ENCODE data around the gene BBX.

Gene BBX

GRCh38 chr3:107699682-107700081 is 176.9 kb downstream of the BBX start:
- Histone ChIP-seq H3K27me3 (no peaks in the 10 kb centered on the region), H3K36me3 (no peaks in the 10 kb centered on the region), H3K9me3 (replicated peaks in 1 of 11) (peaks cover 0 to 4% (median 0%) of the 10 kb centered on the region in 11 experiments; a peak in 1 of 22 replicates), H3K9ac (no peak overlapping the region), H3K4me3 (no peak overlapping the region), H4K20me1 (peaks cover 0 to 4% (median 0%) of the 10 kb centered on the region in 11 experiments; a peak in 2 of 22 replicates), H3K4me2 (no peak overlapping the region), H3K4me1 (no peaks in the 10 kb centered on the region), H3K27ac (no peak overlapping the region)
- no peak for TF ChIP-seq Cebpa-rat (IDR thresholded peaks at IDR 0.05)

DNA sequence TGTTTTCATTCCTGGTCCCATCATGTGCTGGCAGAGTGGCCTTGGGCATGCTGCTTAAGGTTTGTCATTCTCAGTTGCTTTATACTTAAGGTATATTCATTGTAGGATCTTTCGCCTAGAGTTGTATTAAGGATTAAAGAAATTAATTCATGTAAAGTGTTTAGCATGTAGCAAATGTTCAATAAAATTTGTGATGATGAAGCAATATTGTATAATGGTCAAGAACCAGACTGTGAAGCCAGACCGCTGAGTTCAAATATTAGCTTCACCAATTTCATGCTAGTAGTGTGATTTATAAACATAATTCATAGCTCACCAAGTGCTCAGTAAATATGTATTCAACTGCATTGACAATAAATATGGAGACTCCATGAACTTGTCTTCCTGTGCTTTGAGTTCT is 178.5 kb downstream of the BBX start:
- H3K27ac ChIP-seq = no peak overlapping the region
- no peak overlapping the region for H3K4me3 ChIP-seq
- no peak for TF ChIP-seq Cebpa-rat (IDR thresholded peaks at IDR 0.05)
- H3K9ac ChIP-seq = no peak overlapping the region
- no peak overlapping the region for H3K4me2 ChIP-seq
- peaks cover 0 to 4% (median 0%) of the 10 kb centered on the region in 11 experiments; a peak in 3 of 22 replicates for H4K20me1 ChIP-seq
- H3K9me3 ChIP-seq (replicated peaks in 1 of 11) = no peaks in the 10 kb centered on the region; a peak in 1 of 22 replicates
- no peaks in the 10 kb centered on the region for H3K27me3 ChIP-seq
- no peaks in the 10 kb centered on the region for H3K4me1 ChIP-seq
- H3K36me3 ChIP-seq = no peaks in the 10 kb centered on the region

DNA sequence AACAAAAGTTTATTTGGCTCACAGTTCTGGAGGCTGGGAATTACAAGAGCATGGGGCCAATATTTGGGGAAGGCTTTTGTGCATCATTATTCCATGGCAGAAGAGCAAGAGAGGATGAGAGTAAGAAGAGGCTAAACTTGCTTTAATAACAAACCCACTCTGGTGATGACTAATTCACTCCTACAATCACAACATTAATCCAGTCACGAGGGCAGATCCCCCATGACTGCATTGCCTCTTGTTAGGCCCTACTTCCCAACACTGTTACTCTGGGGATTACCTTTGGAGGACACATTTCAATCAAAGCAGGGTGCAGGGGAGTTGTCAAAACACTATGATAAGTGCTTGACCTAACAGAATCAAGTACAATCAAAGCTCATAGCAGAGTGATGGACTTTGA is 181.7 kb downstream of the BBX start:
- Histone ChIP-seq H3K27me3 (no peaks in the 10 kb centered on the region), H3K27ac (no peak overlapping the region), H3K4me1 (no peaks in the 10 kb centered on the region), H3K9ac (no peak overlapping the region), H3K9me3 (replicated peaks in 1 of 11) (no peaks in the 10 kb centered on the region; a peak in 1 of 22 replicates), H3K4me3 (no peak overlapping the region), H4K20me1 (peaks cover 0 to 4% (median 0%) of the 10 kb centered on the region in 11 experiments; a peak in 3 of 22 replicates), H3K36me3 (no peaks in the 10 kb centered on the region; a peak in 2 of 22 replicates), H3K4me2 (no peak overlapping the region)
- no peak for TF ChIP-seq Cebpa-rat (IDR thresholded peaks at IDR 0.05)

- Histone ChIP-seq H4K20me1 (peaks cover 0 to 6% (median 0%) of the 10 kb centered on the region in 11 experiments; a peak in 3 of 22 replicates), H3K9ac (no peak overlapping the region), H3K27me3 (no peaks in the 10 kb centered on the region), H3K4me3 (no peak overlapping the region), H3K36me3 (peaks cover 0 to 5% (median 0%) of the 10 kb centered on the region in 11 experiments; a peak in 6 of 22 replicates), H3K27ac (no peak overlapping the region), H3K4me1 (no peaks in the 10 kb centered on the region), H3K4me2 (no peak overlapping the region), H3K9me3 (replicated peaks in 1 of 11) (no peaks in the 10 kb centered on the region; a peak in 1 of 22 replicates)
- TF ChIP-seq Cebpa-rat (IDR thresholded peaks at IDR 0.05) = no peak
These were observed 182.3 kb downstream of the BBX start for GRCh38 chr3:107705046-107705445.

GRCh38 chr3:107710851-107711250 is 188.1 kb downstream of the BBX start:
- Histone ChIP-seq H3K4me2 (no peak overlapping the region), H3K27ac (no peak overlapping the region), H3K27me3 (no peaks in the 10 kb centered on the region), H3K9me3 (replicated peaks in 1 of 11) (no peaks in the 10 kb centered on the region), H3K36me3 (peaks cover 14 to 59% (median 42%) of the 10 kb centered on the region in 11 experiments; a peak in 21 of 22 replicates), H3K9ac (no peak overlapping the region), H4K20me1 (peaks cover 0 to 6% (median 0%) of the 10 kb centered on the region in 11 experiments; a peak in 2 of 22 replicates), H3K4me3 (no peak overlapping the region), H3K4me1 (no peaks in the 10 kb centered on the region)
- no peak for TF ChIP-seq Cebpa-rat (IDR thresholded peaks at IDR 0.05)

- Histone ChIP-seq H3K27me3 (no peaks in the 10 kb centered on the region), H4K20me1 (no peaks in the 10 kb centered on the region; a peak in 1 of 22 replicates), H3K4me2 (no peak overlapping the region), H3K4me3 (no peak overlapping the region), H3K9me3 (replicated peaks in 1 of 11) (no peaks in the 10 kb centered on the region), H3K9ac (no peak overlapping the region), H3K36me3 (peaks cover 19 to 58% (median 44%) of the 10 kb centered on the region in 11 experiments), H3K4me1 (peaks cover 0 to 6% (median 0%) of the 10 kb centered on the region in 10 experiments; a peak in 2 of 20 replicates), H3K27ac (no peak overlapping the region)
- TF ChIP-seq Cebpa-rat (IDR thresholded peaks at IDR 0.05) = no peak
These were observed 194.0 kb downstream of the BBX start for GRCh38 chr3:107716734-107717133.

DNA sequence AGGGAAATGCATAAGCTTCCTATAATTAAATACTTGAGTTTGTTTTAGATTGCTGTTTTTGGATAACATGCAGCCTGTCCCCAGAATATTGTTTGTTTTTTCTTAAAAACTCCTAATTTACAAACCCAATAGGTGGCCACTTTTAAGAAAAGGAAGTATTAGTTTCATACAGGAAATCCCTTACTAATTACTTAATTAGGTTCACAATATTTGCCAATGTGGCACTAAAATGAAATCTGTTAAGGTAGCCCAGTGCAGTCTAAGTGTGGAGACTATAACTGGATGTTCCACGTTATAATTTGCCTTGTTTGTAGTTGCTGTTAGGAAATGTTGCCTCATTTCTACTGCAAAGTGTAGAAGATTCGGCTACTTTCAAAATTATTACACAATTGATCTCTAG is 195.8 kb downstream of the BBX start:
- H3K36me3 ChIP-seq = peaks cover 7 to 42% (median 29%) of the 10 kb centered on the region in 11 experiments
- TF ChIP-seq Cebpa-rat (IDR thresholded peaks at IDR 0.05) = no peak
- no peak overlapping the region for H3K4me2 ChIP-seq
- H3K9ac ChIP-seq = no peak overlapping the region
- H3K9me3 ChIP-seq (replicated peaks in 1 of 11) = 0 out of 22 replicates have a peak, but pooled peaks cover 0 to 2% (median 0%) of the 10 kb centered on the region in 11 experiments
- H3K27me3 ChIP-seq = no peaks in the 10 kb centered on the region
- no peak overlapping the region for H3K27ac ChIP-seq
- H3K4me3 ChIP-seq = no peak overlapping the region
- H3K4me1 ChIP-seq = peaks cover 0 to 6% (median 0%) of the 10 kb centered on the region in 10 experiments; a peak in 2 of 20 replicates
- no peaks in the 10 kb centered on the region; a peak in 1 of 22 replicates for H4K20me1 ChIP-seq

DNA sequence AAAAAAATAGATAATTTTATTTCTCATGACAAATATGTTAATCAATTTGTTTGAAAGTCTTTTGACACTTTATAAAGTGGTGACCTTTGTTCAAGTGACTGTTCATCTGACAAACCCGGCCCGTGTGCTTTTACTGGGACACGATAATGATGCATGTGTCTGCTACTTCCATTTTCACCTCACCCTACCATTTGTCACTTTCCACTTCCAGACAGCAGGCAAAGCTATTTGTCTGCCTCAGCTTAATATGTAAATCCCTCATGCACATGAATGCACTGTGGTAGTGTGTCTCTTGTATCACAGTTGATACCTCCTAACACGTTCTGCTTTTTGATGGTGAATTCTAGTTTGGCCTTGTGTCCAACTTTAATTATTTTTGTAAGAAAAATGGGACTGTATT is 204.3 kb downstream of the BBX start:
- Histone ChIP-seq H4K20me1 (no peaks in the 10 kb centered on the region), H3K9ac (no peak overlapping the region), H3K4me3 (no peak overlapping the region), H3K9me3 (replicated peaks in 1 of 11) (0 out of 22 replicates have a peak, but pooled peaks cover 0 to 5% (median 0%) of the 10 kb centered on the region in 11 experiments), H3K4me1 (no peaks in the 10 kb centered on the region), H3K27me3 (no peaks in the 10 kb centered on the region), H3K4me2 (no peak overlapping the region), H3K27ac (no peak overlapping the region), H3K36me3 (peaks cover 15 to 40% (median 28%) of the 10 kb centered on the region in 11 experiments; a peak in 21 of 22 replicates)
- no peak for TF ChIP-seq Cebpa-rat (IDR thresholded peaks at IDR 0.05)

DNA sequence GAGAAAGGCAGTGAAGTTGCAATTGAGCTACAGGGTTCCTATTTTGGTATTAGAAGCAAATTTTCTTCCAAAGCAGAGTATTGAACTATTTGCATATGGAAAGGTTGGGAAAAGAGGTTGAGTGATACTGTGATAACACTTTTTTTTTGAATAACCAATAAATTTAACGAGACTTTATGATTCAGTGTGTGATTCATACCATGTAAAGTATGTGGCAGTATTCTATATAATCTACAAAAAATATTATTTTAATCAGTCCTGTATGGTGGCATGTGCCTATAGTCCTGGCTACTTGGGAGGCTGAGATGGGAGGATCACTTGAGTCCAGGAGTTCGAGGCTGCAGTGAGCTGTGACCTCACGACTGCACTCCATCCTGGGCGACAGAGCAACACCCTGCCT is 206.9 kb downstream of the BBX start:
- H3K36me3 ChIP-seq = peaks cover 24 to 62% (median 45%) of the 10 kb centered on the region in 11 experiments
- no peak for TF ChIP-seq Cebpa-rat (IDR thresholded peaks at IDR 0.05)

GRCh38 chr3:107734317-107734716 is 211.6 kb downstream of the BBX start:
- Histone ChIP-seq H4K20me1 (no peaks in the 10 kb centered on the region), H3K4me2 (no peak overlapping the region)
- no peak for TF ChIP-seq Cebpa-rat (IDR thresholded peaks at IDR 0.05)

More for the DNA sequence above, 206.9 kb downstream of the BBX start:
- Histone ChIP-seq H3K4me2 (no peak overlapping the region), H3K4me1 (no peaks in the 10 kb centered on the region), H3K4me3 (no peak overlapping the region), H3K27me3 (no peaks in the 10 kb centered on the region), H3K9me3 (replicated peaks in 1 of 11) (no peaks in the 10 kb centered on the region), H3K9ac (no peak overlapping the region), H3K27ac (no peak overlapping the region), H4K20me1 (no peaks in the 10 kb centered on the region)

More at GRCh38 chr3:107734317-107734716, 211.6 kb downstream of the BBX start:
- H3K4me1 ChIP-seq = peaks cover 0 to 10% (median 1%) of the 10 kb centered on the region in 10 experiments; a peak in 7 of 20 replicates
- H3K27me3 ChIP-seq = no peaks in the 10 kb centered on the region
- no peaks in the 10 kb centered on the region for H3K9me3 ChIP-seq (replicated peaks in 1 of 11)
- H3K4me3 ChIP-seq = no peak overlapping the region
- no peak overlapping the region for H3K27ac ChIP-seq
- H3K36me3 ChIP-seq = peaks cover 16 to 56% (median 35%) of the 10 kb centered on the region in 11 experiments; a peak in 21 of 22 replicates
- no peak overlapping the region for H3K9ac ChIP-seq

Data from BLaER1 treated with 17β-estradiol and CSF1 and Interleukin-3, amounts not matched to agents 10 nM and 100 nM (cell line).